HG03066 (cell line): ENCODE data around the gene LSR.

ENCODE experiments used
- ATAC-seq: cut with Tn5 transposase; IDR thresholded peaks from one replicate; pipeline ENCODE4 v1.9.1; 2021; ENCODE audit warnings: low read depth; ENCODE audit not compliant: unreplicated experiment

Gene LSR

DNA sequence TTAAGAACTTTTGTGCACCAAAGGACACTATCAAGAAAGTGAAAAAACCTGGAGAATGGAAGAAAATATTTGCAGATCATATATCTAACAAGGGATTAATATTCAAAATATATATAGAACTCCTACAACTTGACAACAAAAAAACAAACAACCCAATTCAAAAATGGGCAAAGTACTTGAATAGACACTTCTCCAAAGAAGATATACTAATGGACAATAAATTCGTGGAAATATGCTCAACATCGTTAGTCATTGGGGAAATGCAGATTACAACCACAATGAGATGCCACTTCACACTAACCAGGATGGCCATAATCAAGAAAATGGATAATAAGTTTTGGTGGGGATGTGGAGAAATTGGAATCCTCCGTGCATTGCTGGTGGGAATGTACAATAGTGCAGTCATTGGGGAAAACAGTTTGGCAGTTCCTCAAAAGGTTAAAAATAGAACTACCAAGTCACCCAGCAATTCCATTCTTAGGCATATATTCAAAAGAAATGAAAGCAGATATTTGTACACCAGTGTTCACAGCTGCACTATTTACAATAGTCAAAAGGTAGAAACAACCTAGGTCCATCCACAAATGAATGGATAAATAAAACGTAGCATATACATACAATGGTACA is 2.2 kb upstream of the LSR start:
- no peak for ATAC-seq

GRCh38 chr19:35247526-35248309 is 1.1 kb upstream of the LSR start:
- ATAC-seq: peak; percentile 43

DNA sequence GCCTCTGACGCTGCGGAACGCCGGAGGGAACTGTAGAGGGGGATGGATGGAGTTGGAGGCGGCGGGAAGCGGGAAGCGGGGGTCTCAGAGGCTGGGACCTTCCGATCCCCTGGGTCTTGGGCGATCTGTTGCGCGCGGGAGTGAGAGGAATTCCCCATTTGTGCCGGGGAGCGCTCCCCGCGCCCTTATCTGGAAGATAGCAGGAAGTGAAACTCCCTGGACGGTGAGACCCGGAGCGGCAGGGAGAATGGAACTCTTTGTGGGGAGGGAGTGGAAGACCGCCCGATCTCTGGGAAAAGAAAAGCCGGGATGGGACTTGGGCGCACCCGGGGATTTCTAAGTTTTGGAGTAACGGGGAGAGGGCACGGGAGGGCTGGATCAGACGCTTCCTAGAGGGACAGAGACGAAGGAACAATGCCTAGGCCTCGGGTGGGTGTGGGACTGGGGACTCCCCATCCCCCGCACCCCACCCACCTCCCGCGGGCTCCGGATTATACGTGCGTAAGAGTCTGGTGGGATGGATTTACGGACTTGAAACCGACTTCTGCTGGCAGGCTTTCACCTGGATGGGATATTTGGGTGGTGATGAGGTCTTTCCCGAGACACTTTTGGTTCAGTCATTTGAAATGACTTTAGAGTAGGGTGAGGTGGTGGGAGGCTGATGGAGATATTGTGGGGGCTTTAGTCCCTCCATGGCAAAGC is 495 bp downstream of the LSR start:
- ATAC-seq: peak; percentile 5

GRCh38 chr19:35249848-35250711 is 1.3 kb downstream of the LSR start:
- no peak for ATAC-seq

DNA sequence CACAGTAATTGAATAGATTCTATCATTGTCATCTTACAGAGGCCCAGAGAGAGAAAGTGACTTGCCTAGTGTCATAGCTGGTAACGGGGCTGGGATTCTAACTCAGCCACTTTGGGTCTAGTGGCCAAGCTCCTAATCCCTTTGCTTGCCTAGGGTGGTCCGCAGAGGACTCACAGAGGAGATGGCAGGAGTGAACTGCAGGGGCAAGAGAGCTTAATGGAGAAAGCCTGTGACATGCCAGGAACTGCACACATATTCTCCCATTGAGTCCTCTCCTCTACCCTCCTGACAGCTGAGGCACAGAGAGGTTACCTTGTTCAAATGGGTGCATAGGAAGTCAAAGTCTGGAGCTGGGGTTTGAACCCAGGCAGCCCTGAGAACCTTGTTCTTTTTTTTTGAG is 2.7 kb downstream of the LSR start:
- no peak for ATAC-seq

GRCh38 chr19:35253316-35254286 is 4.8 kb downstream of the LSR start:
- ATAC-seq: no peak

DNA sequence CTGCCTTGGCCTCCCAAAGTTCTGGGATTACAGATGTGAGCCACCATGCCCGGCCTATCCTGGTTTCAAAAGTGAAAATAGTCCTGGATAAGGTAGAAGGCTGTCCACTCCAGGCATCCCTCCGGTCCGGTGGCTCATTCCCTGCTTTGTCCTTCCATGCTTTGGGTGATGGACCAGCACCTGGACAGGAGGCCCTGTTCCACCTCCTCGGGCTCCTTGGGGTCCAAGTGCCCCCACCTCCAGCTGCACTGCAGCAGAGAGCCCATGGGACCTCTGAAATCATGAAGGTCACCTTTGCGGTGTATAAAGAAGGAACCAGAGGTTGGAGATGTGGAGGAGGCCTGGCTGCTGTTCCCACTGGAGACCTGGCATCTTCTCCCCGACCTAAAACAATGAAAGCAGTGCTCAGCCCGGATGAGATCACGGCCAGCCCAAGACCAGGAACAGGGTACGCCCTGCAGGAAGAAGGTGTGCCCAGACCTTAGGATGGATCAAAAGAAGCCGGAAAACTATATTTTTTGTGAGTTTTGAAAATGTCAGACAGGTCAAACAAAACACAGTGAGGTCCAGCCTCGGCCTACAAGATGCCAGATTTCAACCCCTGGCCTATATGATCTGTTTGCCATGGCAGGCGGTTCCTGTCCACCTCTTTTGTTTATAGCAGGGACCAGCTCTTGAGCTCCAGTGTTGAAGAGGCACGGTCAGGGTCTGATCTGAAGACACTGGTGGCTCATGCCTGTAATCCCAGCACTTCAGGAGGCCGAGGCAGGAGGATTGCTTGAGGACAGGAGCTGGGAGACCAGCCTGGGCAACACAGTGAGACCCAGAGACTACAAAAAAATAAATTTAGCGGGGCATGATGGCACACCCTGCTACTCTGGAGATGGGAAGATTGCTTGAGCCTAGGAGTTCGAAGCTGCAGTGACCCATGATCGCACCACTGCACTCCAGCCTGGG is 5.8 kb downstream of the LSR start:
- no peak for ATAC-seq

- no peak for ATAC-seq
Observed at GRCh38 chr19:35256566-35256965, 7.8 kb downstream of the LSR start.

- no peak for ATAC-seq
Observed at GRCh38 chr19:35257113-35257461, 8.3 kb downstream of the LSR start.

DNA sequence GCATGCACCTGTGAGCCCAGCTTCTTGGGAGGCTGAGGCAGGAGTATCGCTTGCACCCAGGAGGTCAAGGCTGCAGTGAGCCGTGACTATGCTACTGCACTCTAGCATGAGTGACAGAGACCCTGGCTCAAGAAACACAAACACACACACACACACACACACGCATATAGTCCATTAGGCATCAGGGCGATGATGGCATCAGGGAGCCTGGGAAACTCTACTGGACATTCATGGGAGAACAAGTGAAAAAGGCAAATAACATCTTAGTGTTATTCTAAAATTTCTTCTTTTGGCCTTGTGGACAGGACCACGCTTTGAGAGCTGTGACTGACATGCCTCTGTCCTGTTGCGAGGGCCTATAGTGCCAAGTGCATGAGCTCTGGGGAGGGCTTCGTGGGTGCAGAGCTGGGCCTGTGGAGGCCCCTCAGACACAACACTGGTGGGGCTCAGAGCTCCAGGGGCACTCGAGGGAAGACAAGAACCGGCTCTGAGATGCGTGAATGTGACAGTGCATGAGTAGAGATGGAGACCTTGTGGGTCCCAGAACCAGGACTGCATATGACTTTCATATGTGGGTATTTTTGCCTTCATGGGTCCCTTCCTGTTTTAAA is 12.0 kb downstream of the LSR start:
- ATAC-seq: no peak

DNA sequence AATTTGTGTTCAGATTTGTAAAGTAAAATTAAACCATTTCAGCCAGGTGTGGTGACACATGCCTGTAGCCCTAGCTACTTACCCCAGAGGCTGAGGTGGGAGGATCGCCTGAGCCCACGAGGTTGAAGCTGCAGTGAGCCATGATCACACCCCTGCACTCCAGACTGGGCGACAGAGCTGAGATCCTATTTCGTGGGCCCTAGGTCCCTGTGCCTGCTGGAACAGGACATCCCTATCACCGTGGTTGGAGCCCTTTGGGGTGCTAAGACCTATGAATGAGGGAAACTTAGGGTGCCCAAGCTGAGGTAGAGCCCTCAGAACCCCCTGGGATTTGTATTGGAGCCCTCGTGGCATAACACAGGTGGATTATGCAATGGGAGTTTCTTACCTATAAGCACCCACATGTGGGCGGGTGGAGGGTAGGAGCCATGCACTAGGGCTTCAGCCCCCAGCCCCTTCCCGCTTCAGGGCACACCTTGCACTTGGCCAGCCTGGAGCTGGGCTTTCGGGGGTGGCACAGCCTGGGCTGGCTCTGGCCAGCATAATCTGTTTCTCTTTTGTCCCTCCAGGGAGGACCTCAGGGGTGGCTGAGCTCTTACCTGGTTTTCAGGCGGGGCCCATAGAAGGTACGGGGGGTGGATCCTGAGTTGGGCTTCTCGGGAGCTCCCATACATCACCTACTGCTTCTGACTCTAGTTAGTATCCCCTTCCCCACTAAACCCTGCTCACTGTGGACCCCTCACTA is 12.7 kb downstream of the LSR start:
- ATAC-seq: no peak

DNA sequence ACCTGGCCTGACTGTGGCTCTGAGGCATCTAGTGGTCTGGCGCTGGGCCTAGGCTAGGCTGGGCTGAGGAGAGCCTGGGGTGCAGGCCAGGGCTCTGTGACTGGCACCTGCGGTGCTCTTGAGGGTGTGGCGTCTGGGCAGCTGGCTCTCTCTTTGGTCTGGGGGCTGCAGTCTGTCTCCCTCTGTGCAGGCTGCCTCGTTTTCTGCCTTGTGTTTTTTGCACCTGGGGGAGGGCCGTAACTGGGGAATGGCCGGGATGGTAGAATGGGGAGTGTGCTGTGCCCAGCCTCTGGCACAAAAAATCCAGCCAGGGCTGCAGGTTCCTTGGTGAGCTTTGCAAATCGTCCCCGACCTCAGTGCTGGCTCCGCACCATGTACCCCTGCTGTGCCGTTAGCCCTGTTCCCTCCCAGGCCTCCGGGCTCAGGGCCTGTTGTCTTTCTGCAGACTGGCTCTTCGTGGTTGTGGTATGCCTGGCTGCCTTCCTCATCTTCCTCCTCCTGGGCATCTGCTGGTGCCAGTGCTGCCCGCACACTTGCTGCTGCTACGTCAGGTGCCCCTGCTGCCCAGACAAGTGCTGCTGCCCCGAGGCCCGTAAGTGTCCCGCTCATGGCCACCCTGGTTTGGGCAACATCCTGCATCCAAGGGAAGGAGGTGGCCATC is 13.4 kb downstream of the LSR start:
- ATAC-seq: no peak

DNA sequence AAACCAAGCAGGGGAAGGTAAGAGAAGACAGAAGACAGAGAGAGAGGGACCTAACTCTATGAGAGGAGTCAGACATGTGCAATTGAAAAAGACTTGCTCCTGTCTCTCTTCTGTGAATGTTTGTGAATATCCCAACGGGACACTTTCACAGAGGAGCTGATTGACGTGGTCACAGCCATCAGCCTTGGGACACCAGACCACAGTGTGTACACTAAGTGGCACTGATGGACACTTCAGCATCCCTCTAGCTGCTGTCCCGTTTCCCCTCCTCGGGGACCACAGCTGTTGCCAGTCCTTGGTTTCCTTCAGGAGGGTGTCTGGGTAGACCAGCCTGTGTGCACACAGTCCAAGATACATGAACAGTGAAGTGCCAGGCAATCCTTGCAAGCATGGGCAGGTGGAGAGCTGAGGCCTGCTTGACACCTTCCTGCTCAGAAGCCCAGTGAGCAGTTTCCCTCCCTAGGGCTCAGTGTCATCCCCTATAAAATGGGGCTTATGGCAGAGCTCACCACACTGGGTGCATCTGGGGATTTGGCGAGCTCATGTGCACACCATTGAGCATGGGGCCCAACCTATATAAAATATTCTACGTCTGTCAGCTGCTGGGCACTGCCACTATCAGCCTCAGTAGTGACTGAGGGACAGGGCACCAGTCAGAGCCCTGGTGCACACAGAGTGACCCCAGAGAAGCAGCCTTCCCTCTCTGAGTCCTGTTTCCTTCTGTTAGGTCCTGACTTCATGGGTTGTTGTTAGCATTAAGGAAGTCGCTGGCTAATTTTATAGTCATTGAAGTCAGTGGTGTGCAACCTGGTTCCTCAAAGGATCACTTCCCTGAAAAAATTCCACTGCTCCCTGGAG is 15.7 kb downstream of the LSR start:
- no peak for ATAC-seq

DNA sequence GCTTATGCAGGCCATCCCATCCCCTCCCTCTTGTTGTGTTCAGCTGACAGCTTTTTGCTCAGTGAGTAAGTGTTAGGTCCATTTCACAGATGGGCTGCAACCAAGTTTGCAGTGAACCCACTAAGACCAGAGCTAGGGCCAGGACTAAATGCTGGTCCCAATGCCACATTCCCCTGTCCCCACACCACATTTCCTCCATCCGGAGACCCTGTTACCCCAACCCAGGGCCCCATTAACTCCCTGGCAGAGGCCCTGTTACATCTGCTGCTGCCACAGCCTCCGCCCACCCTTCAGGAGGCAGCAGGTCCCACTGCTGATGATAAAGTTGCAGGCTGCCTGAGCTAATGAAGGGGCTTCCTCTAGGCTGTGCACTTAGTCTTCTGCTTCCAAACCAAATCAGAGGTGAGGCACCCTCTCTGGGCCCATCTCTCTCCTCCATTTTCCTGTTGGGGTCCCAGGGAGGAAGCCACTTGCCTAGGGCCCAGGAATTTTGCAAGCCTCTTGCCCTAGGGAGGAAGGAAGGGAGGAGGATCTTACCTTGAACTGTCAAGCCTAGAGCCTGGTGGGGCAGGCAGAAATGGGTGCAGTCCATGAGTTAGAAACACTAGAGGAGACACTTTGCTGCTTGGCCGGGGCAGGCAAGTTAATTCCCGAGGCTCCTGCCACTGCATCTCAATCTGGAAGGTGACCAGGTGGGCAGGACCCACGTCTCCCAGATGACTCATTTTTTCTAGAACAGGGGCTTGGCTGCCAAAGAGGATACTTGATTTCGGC is 16.5 kb downstream of the LSR start:
- no peak for ATAC-seq

DNA sequence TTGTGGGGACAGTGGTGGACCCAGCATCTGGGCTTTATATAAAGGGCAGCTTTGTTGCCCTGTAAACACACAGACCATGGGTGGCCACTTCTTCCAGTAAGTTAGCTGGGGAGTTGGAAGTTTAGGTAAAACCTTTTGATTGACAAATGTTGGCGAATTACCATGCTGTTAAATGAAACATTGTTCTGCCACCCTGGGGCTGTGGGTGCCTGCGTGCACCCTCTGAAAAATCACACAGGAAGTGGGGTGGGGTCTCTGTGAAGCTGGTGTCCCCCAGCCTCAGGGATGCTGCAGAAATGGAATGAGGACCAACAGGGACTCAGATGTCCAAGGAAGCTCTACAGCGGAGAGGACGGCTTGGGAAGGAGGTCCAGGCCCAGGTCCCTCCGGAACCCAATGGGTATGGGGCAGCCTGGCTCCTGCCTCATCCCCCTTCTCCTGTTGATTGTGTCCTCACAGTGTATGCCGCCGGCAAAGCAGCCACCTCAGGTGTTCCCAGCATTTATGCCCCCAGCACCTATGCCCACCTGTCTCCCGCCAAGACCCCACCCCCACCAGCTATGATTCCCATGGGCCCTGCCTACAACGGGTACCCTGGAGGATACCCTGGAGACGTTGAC is 17.2 kb downstream of the LSR start:
- no peak for ATAC-seq
